Stimulated activated CD8-positive, alpha-beta memory T cell treated with anti-CD3 and anti-CD28 coated beads, Interleukin-7, amount 100 ng/mL, for 1 hour (primary cell): ENCODE results near the gene INTS7.
A peak's percentile ranks its signal among the peaks of the same experiment; 100 is the strongest.
"Not testable (repeated sequence)": the region's sequence is repeated elsewhere in the genome, so short reads cannot be mapped to it uniquely, and the experiment has no call there.

Experiments used
- DNase-seq, 2 donors: peaks; one replicate each; pipeline ENCODE4 v3.0.0-alpha.2; 2020; ENCODE audit warnings: low read depth in 2 of 2

Gene INTS7

GRCh38 chr1:212035835-212036605, 663 bp upstream of the INTS7 start:
- no peak for DNase-seq

DNA sequence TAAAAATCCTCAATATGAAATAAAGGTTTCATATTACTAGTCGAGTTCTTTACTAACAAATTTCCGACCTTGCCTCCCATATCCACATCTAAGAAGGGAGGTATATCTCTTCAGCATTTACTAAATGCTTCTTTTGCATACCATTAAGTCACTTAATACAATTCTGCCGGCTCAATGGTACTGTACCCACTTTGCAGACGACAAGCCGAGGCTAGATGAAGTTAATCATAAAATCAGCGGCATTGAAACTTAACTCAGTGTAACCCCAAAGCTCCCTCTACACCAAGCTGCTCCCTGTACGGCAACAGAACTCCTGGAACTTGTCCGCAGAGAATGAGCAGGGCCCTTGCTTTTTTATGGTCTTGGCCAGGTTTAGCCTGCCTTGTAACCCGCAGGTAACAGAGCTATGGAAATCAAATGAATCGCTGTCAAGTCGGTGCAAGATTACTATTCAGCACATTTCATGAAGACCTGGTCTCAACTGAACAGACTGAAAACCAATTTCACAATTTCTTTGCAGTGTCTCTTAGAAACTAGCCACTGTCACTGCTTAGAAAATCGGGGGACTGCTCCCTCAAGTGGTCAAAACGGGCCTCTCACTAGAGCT, 738 bp downstream of the INTS7 start:
- DNase-seq, result no peak

DNA sequence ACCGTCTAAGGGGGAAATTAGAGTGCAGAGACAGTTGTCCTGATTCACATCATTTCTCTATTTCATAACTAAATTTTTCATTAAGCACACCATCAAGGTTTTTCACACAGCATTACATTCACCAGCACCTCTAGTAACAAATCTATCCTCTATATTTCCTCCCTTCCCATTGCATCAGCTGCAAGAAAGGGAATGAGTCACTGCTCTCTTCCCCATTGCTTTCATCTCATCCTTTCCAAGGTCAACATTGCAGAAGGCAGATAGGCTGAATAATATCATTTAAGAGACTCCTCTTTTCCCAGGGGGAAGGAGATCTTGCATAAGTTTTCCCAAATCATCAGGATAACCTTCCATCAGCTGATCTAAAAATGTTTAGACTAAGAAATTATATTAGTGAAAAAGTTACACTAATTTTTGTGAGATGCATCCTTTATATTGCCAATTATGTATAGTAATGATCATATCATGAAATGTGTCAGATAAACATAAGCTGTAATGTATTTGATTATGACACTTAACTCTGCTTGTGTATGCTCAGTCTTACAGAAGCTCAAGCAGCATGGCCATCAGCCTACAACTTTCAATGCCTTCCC, 4.3 kb downstream of the INTS7 start:
- no peak for DNase-seq

- DNase-seq, result not testable (repeated sequence)
Observed at GRCh38 chr1:212027727-212028126, 7.6 kb downstream of the INTS7 start.

- no peak for DNase-seq
Observed at GRCh38 chr1:212024469-212025149, 10.7 kb downstream of the INTS7 start.

DNA sequence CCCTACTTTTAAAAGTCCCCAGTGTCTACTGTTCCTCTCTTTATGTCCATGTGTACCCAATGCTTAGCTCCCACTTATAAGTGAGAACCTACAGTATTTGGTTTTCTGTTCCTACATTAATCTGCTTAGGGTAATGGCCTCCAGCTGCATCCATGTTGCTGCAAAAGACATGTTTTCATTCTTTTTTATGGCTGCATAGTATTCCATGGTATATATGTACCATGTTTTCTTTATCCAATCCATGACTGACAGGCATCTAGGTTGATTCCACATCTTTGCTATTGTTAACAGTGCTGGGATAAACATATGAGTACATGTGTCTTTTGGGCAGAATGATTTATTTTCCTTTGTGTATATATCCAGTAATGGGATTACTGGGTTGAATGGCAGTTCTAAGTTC, 12.4 kb downstream of the INTS7 start:
- DNase-seq, result not testable (repeated sequence)

GRCh38 chr1:212021563-212021962, 13.8 kb downstream of the INTS7 start:
- DNase-seq, result no peak

DNA sequence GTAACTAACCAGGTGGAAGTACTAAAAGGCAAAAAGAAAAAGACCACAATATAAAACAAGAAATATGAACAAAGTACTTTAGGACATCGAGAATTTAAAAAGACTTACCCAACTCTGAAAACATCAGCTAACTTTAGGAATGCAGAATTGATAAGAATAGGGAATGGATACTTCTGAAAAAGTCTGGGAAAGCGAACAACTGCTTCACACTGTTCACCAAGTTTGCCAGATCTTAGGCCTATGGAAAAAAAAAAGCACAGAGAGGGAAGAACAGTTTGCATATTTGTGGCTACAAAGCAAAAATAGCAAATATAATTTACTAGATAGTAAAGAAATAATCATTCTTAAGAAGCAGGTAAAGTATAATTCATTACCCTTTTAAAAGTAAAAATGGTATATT, 14.4 kb downstream of the INTS7 start:
- no peak for DNase-seq

- no peak for DNase-seq
Observed at GRCh38 chr1:212013672-212014071, 21.7 kb downstream of the INTS7 start.

- DNase-seq, result peak; percentile 32 to 37
Observed at GRCh38 chr1:212012034-212012740, 23.2 kb downstream of the INTS7 start.

- DNase-seq, result no peak
Observed at GRCh38 chr1:212010004-212010403, 25.4 kb downstream of the INTS7 start.

- DNase-seq, result no peak
Observed at GRCh38 chr1:212009561-212009960, 25.8 kb downstream of the INTS7 start.

- no peak for DNase-seq
Observed at GRCh38 chr1:212007886-212008285, 27.5 kb downstream of the INTS7 start.

GRCh38 chr1:212007178-212007577, 28.2 kb downstream of the INTS7 start:
- no peak for DNase-seq

GRCh38 chr1:212004895-212005608, 30.3 kb downstream of the INTS7 start:
- no peak for DNase-seq

DNA sequence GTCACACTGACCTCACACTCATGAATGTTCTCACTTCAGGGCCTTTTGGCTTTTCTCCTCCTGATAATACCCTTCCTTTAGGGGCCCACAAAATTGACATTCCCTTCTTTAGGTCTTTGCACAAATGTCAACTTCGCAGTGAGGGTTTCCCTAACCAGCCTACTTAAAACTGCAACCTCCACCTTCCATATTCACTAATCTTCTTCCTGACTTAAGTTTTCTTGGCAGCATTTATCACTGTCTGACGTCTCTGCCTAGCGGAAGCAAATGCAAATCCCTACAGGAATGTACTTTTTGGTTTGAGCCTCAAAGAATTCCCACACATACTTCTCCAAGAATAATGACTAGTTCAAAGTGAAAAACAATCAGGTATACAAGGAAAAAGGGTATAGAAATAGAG, 32.8 kb downstream of the INTS7 start:
- no peak for DNase-seq

GRCh38 chr1:211997426-211997825, 37.9 kb downstream of the INTS7 start:
- not testable (repeated sequence) for DNase-seq

DNA sequence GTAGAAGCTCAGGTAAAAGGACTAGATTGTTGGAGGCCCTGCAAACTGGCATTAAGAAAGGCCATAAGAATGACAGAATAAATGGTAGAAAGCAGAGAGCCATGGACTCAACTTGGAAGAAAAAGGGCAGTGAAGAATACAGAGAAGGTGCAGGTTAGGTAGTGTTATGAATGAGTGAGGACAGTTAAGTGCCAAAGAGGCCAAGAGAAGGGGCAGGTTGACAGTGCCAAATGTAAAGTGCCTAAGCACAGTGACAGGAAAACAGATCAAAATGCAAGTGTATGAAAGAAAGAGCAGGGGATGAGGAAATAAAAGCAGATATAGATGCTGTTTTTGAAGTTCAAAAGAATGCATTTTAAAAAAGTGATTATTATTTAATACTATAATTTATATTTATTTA, 43.7 kb downstream of the INTS7 start:
- DNase-seq, result no peak

- no peak for DNase-seq
Observed at GRCh38 chr1:211986628-211987254, 48.6 kb downstream of the INTS7 start.

DNA sequence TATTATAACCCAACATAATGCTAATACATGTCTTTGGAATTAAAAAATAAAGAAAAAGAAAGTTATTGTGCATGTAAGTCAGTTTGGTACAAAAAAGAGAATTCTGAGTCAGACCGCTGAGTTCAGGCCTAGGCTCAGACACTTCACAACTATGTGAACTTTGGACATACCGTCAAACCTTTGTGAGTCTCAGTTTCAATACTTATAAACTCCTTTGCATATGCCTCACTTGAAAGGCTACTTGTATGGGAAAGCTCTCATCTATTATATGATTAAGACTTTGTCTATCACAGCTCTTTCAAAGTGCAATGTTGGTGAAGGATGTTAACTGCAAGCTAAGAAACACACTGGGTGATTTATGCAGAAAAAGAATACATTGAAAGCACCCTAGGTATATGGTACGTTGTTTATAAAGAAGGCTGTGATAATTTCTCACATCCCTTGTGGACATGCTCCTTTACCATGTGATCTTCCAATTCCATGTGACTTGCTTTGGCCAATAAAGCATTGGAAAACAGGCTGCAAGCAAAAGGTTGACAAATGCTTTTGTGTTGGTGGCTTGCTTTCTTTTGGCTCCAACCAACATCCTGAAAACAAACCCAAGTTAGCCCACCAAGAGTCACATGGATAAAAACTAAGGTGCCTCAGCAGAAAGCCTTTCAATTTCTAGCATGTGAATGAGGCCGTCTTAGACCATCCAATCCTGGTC, 49.6 kb downstream of the INTS7 start:
- DNase-seq, result no peak
